Skin epidermis (tissue), 12 donors: ENCODE data around the gene NCL.
"Not testable (repeated sequence)": the region's sequence is repeated elsewhere in the genome, so short reads cannot be mapped to it uniquely, and the experiment has no call there.

Source experiments
- H3K27ac ChIP-seq, 21 experiments: fragments of 200-600 bp; sonication (generic) in 11 of 21; one replicate each; pipeline ENCODE4 v1.5.0; 2020; ENCODE audit warnings: mild to moderate bottlenecking in 3 of 21, inconsistent platforms in 2 of 21, moderate library complexity in 2 of 21
- H3K4me3 ChIP-seq, 7 experiments: fragments of 200-600 bp; sonication (generic) in 2 of 7; one replicate each; pipeline ENCODE4 v1.5.0; 2020; ENCODE audit warnings: inconsistent platforms in 2 of 7, mild to moderate bottlenecking in 2 of 7, moderate library complexity in 1 of 7

NCL gene

GRCh38 chr2:231411237-231411636 is 53.0 kb downstream of the NCL start:
- Histone ChIP-seq H3K4me3 (no peak overlapping the region), H3K27ac (no peak overlapping the region)

- H3K27ac ChIP-seq = no peak overlapping the region
Observed at GRCh38 chr2:231410293-231411004, 53.8 kb downstream of the NCL start.

GRCh38 chr2:231409776-231410175 is 54.5 kb downstream of the NCL start:
- H3K4me3 ChIP-seq = no peak overlapping the region
- no peak overlapping the region for H3K27ac ChIP-seq

More at GRCh38 chr2:231410293-231411004, 53.8 kb downstream of the NCL start:
- H3K4me3 ChIP-seq = no peak overlapping the region

- H3K27ac ChIP-seq, H3K4me3 ChIP-seq: not testable (repeated sequence)
Observed at GRCh38 chr2:231408304-231408703, 56.0 kb downstream of the NCL start.

GRCh38 chr2:231407686-231408085 is 56.6 kb downstream of the NCL start:
- H3K4me3 ChIP-seq, H3K27ac ChIP-seq: not testable (repeated sequence)

GRCh38 chr2:231405601-231406367 is 58.5 kb downstream of the NCL start:
- H3K4me3 ChIP-seq = not testable (repeated sequence)
- peak overlapping the region in 2 of 21 experiments; percentile 27 to 52 for H3K27ac ChIP-seq

- H3K4me3 ChIP-seq, H3K27ac ChIP-seq: not testable (repeated sequence)
Observed at GRCh38 chr2:231404183-231404578, 60.1 kb downstream of the NCL start.
